Left ventricle myocardium inferior (tissue), 1 donor: ENCODE data around the gene MBNL2. TPM values are rescaled to one million over a fixed set of nuclear protein-coding genes. Genes with fewer than 3 reads are reported as not detected.

ENCODE experiments used
- DNase-seq: peaks from one replicate; pipeline ENCODE4 v3.0.0-alpha.2; 2020
- H3K27ac ChIP-seq: fragments of 200-600 bp; replicated peaks from 2 replicates; pipeline ENCODE4 v1.8.0; 2021
- H3K27me3 ChIP-seq: fragments of 200-600 bp; 2 replicates; pipeline ENCODE4 v1.8.0; 2021; ENCODE audit warnings: low read depth
- H3K36me3 ChIP-seq: fragments of 200-600 bp; 2 replicates; pipeline ENCODE4 v1.8.0; 2021
- H3K4me1 ChIP-seq: fragments of 200-600 bp; 2 replicates; pipeline ENCODE4 v1.8.0; 2021
- H3K4me3 ChIP-seq: fragments of 200-600 bp; 2 replicates; pipeline ENCODE4 v1.8.0; 2021; ENCODE audit warnings: mild to moderate bottlenecking, moderate library complexity
- H3K9me3 ChIP-seq: fragments of 200-600 bp; replicated peaks from 2 replicates; pipeline ENCODE4 v1.8.0; 2021
- intact Hi-C: fragments of 100-400 bp; cut with micrococcal nuclease; formaldehyde crosslinking; loops from one replicate; pipeline ENCODE4 v1.11.0; 2022
- total RNA-seq: library from RNA; stranded (reverse); fragmentation: NEBNext Ultra II Directional; extraction: Animal tissue kit (Norgen Biotek cat#: 25700); gene quantifications from one replicate; pipeline ENCODE4 v1.2.1, GENCODE V29; 2021
- TF ChIP-seq, protein P1 (sequence below): fragments of 200-600 bp; IDR thresholded peaks from 2 replicates; pipeline ENCODE4 v1.8.0; 2021; ENCODE audit warnings: antibody characterized with exemption, mild to moderate bottlenecking, borderline replicate concordance
- donor health status: DM: no; HTN: yes; CAD: no; lungs with severe emphysema.

The MBNL2 gene
- total RNA-seq, 1 donor from 2014 or later: 76.5 TPM

DNA sequence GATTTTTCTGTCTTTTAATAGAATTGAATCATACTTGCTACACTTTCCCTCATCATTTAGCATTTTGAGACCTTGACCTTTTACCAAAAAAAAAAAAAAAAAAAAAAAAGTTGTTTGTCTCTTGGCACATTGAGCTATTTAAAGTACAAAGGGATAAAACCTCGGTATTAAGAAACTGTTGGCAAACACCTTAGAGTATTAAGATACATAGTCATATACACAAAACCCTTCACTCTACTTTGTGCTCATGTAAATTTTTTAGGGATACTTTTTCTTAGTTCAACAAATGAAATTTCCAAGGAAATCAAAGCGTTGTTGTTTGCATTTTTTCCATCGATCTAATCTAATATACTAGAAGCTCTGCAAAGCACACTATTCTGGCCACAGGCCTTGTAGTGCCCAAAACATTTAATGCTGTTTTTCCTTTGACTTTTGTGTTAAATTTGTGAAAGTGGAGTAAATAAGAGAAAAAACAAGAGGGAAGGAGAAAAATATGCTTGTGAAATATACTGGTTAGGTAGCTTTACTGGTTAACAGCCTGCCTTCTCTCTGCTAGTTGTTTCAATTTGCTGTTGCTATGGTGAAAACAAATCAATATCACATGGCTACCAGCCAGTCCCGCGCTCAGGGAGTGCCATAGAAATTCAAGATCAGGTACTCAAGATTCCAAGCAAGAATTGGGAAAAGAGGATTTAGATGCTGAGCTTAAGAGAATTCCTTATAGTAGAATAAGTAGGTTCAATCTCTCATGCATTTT is 2.6 kb downstream of the MBNL2 start:
- Histone ChIP-seq H3K4me3 (peak overlapping the region; percentile 74), H3K27me3 (no peaks in the 10 kb centered on the region), H3K9me3 (no peaks in the 10 kb centered on the region), H3K36me3 (no peaks in the 10 kb centered on the region), H3K27ac (peak overlapping the region; percentile 95), H3K4me1 (peaks cover 76% of the 10 kb centered on the region)
- no peak for DNase-seq
- intact Hi-C loops: loop anchor here (5.0 to 10.0 kb wide), 2 partner anchors 50 to 118 kb away; no protein-coding TSS in a partner anchor
- TF ChIP-seq, protein P1, sequence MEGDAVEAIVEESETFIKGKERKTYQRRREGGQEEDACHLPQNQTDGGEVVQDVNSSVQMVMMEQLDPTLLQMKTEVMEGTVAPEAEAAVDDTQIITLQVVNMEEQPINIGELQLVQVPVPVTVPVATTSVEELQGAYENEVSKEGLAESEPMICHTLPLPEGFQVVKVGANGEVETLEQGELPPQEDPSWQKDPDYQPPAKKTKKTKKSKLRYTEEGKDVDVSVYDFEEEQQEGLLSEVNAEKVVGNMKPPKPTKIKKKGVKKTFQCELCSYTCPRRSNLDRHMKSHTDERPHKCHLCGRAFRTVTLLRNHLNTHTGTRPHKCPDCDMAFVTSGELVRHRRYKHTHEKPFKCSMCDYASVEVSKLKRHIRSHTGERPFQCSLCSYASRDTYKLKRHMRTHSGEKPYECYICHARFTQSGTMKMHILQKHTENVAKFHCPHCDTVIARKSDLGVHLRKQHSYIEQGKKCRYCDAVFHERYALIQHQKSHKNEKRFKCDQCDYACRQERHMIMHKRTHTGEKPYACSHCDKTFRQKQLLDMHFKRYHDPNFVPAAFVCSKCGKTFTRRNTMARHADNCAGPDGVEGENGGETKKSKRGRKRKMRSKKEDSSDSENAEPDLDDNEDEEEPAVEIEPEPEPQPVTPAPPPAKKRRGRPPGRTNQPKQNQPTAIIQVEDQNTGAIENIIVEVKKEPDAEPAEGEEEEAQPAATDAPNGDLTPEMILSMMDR: no peak

DNA sequence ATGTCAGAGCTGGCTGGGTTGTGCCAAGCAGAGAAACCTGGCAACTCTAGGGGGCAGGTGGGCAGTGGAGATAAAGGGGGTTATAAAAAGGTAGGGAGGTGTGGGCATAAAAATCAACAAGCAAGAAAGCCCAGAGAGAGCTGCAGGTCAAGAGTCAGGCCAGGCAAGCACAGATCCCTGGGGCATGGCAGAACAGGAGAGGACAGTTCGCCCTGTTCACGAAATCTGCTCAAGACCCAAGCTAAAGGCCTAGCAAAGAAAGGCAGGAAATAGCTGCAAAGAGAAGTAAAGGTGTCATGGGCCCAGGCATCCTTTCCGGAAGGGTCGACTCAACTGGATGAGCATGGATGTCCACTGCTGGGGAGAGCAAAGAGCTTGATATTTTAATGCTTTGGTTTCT is 3.4 kb downstream of the MBNL2 start:
- no peaks in the 10 kb centered on the region for H3K27me3 ChIP-seq
- TF ChIP-seq, protein P1: no peak
- H3K4me3 ChIP-seq: peak overlapping the region; percentile 74
- DNase-seq: no peak
- peak overlapping the region; percentile 95 for H3K27ac ChIP-seq
- intact Hi-C loops: loop anchor here (10.0 kb wide), 1 partner anchor 49 kb away; no protein-coding TSS in a partner anchor
- H3K36me3 ChIP-seq: no peaks in the 10 kb centered on the region
- peaks cover 85% of the 10 kb centered on the region for H3K4me1 ChIP-seq
- no peaks in the 10 kb centered on the region for H3K9me3 ChIP-seq

DNA sequence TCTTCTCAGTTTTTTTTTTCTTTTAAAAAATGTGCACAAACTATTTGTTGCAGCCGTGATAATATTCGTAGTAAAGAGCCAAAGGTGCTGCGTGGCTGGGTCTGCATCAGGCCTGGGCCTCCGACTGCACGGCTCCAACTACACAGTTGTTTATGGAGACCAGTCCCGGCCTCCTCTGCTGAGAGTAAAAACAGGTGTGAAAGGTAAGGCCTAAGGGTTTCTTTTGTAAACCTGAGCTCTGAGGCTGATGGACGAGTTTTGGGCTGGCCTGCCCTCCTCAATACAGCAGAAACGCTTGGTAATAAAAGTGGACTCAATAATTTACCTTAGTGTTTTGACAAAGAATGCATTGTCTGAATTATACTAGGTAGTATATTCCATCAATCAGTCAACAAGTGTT is 3.9 kb downstream of the MBNL2 start:
- intact Hi-C loops: loop anchor here (10.0 kb wide), 1 partner anchor 49 kb away; no protein-coding TSS in a partner anchor
- H3K27ac ChIP-seq: peak overlapping the region; percentile 95
- no peaks in the 10 kb centered on the region for H3K27me3 ChIP-seq
- H3K9me3 ChIP-seq: no peaks in the 10 kb centered on the region
- H3K4me3 ChIP-seq: peak overlapping the region; percentile 74
- H3K4me1 ChIP-seq: peaks cover 89% of the 10 kb centered on the region
- TF ChIP-seq, protein P1: no peak
- DNase-seq: no peak
- H3K36me3 ChIP-seq: no peaks in the 10 kb centered on the region

DNA sequence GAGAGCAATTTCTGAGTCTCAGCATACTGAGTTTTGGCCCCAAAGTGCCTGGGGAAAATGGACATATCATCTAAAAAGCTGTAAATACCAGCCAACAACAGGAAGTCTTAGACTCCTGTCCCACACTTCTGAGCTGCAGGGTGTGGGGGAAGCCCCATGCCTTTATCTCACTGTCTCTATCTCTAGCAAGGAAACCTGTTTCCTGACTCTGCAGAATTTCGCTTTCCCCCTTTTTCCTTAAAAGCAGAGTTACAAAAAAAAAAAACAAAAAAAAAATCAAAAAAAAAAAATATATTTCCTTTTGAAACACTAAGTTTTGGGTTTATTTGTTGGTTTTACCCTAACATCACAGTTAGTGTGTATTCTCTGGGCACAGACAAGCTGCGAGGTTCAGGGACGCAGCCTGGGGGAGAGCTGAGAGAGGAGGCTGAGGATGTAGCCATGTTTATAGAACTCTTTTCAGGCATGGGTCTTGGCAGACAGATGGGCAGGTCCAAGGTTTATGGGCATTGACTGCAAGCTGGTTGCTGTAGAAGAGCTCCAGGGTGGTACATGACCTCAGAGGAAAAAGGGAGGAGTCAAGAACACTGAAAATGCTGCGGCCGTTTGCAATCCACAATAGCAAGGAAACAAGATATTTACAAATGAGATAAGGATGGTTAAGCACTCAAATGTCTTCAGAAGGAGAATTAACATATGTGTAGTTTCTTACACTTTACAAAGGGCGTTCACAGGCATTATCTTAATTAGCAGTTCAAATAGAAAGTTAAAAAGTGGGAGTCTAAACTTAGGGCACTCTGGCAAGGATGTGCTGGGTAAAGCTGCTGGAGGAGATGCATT is 4.9 kb downstream of the MBNL2 start:
- Histone ChIP-seq H3K4me1 (peaks cover 91% of the 10 kb centered on the region), H3K27ac (peak overlapping the region; percentile 95), H3K36me3 (no peaks in the 10 kb centered on the region), H3K4me3 (peak overlapping the region; percentile 74), H3K27me3 (no peaks in the 10 kb centered on the region), H3K9me3 (no peaks in the 10 kb centered on the region)
- TF ChIP-seq, protein P1: no peak
- intact Hi-C loops: loop anchor here (10.0 kb wide), 1 partner anchor 48 kb away; no protein-coding TSS in a partner anchor
- DNase-seq: no peak

DNA sequence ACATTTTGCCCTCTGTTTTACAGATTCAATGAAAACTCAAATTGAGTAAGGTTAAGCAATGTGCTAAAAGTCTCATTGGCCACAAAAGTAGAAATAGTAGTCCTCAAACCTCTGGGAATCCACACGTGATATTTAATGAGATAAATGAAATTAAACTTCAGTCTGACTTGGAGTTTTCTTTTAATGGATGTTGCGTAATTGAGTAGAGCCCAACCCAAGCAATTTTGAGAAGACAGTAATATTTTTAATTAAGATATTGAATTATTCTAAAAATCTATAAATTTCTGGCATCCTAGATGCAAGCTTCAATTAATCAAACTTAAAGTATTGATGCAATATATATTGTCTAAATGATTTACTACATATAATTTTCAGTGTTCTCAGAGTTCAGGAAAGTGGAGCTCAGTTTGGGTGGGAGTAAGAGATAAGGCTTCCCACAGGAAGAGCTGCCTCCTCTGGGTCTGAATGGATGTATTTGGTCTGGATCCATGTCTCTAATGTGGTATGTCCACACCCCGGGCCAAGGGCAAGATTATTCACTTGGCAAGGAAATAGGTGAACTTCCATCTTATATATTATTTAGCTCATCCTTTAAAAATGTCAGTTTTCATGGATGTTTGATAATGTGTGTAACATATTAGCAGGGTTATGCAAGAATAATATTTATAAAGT is 6.9 kb downstream of the MBNL2 start:
- TF ChIP-seq, protein P1: no peak
- Histone ChIP-seq H3K4me3 (no peak overlapping the region), H3K9me3 (no peaks in the 10 kb centered on the region), H3K4me1 (peaks cover 97% of the 10 kb centered on the region), H3K27me3 (no peaks in the 10 kb centered on the region), H3K36me3 (no peaks in the 10 kb centered on the region), H3K27ac (peak overlapping the region; percentile 95)
- DNase-seq: no peak
- intact Hi-C loops: loop anchor here (10.0 kb wide), 1 partner anchor 46 kb away; no protein-coding TSS in a partner anchor
